Activated B cell treated with CpG ODN at 0.5 μM for 24 hours (primary cell): ENCODE data around the gene CPSF6. TPM values are rescaled to one million over a fixed set of nuclear protein-coding genes. Genes with fewer than 3 reads are reported as not detected.

ENCODE experiments used
- ATAC-seq: fragments of 200-7000 bp; cut with Tn5 transposase; one replicate; pipeline ENCODE4 v1.10.0; 2021; ENCODE audit warnings: low read depth, mild to moderate bottlenecking, moderate library complexity
- CTCF ChIA-PET: fragments of 350-600 bp; sonication (Branson Sonifier 250); formaldehyde crosslinking; loops from one replicate; lab custom pipeline; 2021; ENCODE audit warnings: antibody characterized with exemption; lab: Charles Lee
- POLR2A ChIA-PET: fragments of 350-600 bp; sonication (Branson Sonifier 250); formaldehyde crosslinking; loops from one replicate; lab custom pipeline; 2021; ENCODE audit warnings: antibody characterized with exemption; lab: Charles Lee
- DNase-seq: peaks from one replicate; pipeline ENCODE4 v3.0.0; 2022
- H3K27ac Mint-ChIP-seq: one replicate; pipeline ENCODE4 v1.8.0; 2020; ENCODE audit warnings: mixed read lengths
- H3K27me3 Mint-ChIP-seq: one replicate; pipeline ENCODE4 v1.8.0; 2021; ENCODE audit warnings: mixed read lengths
- H3K36me3 Mint-ChIP-seq: one replicate; pipeline ENCODE4 v1.8.0; 2021; ENCODE audit warnings: low read depth, mixed read lengths
- H3K4me1 Mint-ChIP-seq: one replicate; pipeline ENCODE4 v1.8.0; 2021; ENCODE audit warnings: mixed read lengths
- H3K4me3 Mint-ChIP-seq: one replicate; pipeline ENCODE4 v1.8.0; 2020; ENCODE audit warnings: mild to moderate bottlenecking, mixed read lengths
- H3K9me3 Mint-ChIP-seq: one replicate; pipeline ENCODE4 v1.8.0; 2020; ENCODE audit warnings: mixed read lengths
- intact Hi-C: fragments of 100-400 bp; cut with micrococcal nuclease; formaldehyde crosslinking; loops from one replicate; pipeline ENCODE4 v1.15.1; 2024
- total RNA-seq: library from RNA; stranded (reverse); gene quantifications from 2 replicates; pipeline ENCODE4 v1.2.3, GENCODE V29; 2022
- TF ChIP-seq, protein P1 (sequence below): fragments of 200-600 bp; IDR thresholded peaks from one replicate; pipeline ENCODE4 v1.8.0; 2022; ENCODE audit warnings: antibody characterized with exemption, mild to moderate bottlenecking

The CPSF6 gene
- total RNA-seq, 1 donor from 2014 or later = 104 TPM

DNA sequence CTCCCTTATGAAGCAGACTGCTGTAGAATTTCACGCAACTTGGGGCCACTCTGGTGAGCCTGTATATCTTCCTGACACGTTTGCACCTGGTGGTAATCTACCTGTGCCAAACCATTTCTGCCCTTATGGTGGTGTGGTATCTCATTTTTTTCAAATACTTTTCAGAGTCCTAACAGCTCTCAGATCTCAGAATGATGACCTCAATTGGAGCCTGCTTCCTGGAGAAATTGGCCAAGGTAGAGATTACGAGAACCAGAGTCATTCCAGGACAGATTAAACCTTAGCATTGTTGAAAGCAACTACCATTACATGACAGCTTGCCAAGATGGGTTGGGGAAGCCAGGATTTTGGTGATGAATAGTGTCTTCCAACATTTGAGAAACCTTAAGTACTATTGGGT, 48.2 kb downstream of the CPSF6 start:
- Mint-ChIP-seq H3K27me3 (peaks cover 34% of the 10 kb centered on the region), H3K27ac (no peak overlapping the region), H3K4me1 (peaks cover 17% of the 10 kb centered on the region), H3K9me3 (no peaks in the 10 kb centered on the region), H3K36me3 (no peaks in the 10 kb centered on the region), H3K4me3 (no peak overlapping the region)
- DNase-seq = no peak
- ATAC-seq = no peak
- POLR2A ChIA-PET = no interaction called here
- TF ChIP-seq, protein P1, sequence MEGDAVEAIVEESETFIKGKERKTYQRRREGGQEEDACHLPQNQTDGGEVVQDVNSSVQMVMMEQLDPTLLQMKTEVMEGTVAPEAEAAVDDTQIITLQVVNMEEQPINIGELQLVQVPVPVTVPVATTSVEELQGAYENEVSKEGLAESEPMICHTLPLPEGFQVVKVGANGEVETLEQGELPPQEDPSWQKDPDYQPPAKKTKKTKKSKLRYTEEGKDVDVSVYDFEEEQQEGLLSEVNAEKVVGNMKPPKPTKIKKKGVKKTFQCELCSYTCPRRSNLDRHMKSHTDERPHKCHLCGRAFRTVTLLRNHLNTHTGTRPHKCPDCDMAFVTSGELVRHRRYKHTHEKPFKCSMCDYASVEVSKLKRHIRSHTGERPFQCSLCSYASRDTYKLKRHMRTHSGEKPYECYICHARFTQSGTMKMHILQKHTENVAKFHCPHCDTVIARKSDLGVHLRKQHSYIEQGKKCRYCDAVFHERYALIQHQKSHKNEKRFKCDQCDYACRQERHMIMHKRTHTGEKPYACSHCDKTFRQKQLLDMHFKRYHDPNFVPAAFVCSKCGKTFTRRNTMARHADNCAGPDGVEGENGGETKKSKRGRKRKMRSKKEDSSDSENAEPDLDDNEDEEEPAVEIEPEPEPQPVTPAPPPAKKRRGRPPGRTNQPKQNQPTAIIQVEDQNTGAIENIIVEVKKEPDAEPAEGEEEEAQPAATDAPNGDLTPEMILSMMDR = no peak
- intact Hi-C loops = no loop called here
- CTCF ChIA-PET = interaction anchor here (1.0 kb wide), 1 partner anchor 70 kb away, joined by 3 read pairs; no protein-coding TSS in a partner anchor

DNA sequence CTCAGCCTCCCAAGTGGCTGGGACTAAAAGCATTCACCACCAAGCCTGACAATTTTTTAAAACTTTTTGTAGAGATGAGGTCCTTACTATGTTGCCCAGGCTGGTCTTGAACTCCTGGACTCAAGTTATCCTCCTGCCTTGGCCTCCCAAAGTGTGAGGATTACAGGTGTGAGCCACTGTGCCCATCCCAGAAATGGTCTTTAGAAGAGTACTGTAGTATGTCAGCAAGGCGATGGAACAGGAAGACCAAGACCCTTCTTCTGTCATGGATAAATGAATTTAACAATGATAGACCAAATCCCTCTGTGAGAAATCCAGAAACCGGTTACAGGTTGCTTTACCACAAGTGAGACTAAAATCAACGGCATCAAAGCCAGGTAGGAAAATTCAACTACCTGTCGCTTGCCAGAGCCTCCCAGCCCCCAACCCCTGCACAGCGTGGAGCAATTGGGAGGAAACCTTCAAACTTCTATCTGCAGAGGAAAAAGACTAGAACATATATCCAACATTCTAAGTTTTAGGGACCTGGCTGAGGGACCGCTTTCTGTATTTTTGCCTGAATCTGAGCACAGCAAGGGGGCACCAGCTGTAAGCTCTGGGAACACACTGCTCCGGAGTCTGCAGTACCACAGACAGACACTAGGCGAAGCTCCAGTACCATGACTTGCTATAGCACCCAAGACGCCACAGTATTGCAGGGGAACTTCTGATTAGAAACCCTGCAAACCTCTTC, 51.3 kb downstream of the CPSF6 start:
- TF ChIP-seq, protein P1 = peak; percentile 99
- Mint-ChIP-seq H3K27ac (no peak overlapping the region), H3K9me3 (no peaks in the 10 kb centered on the region), H3K4me3 (no peak overlapping the region), H3K4me1 (peaks cover 2% of the 10 kb centered on the region), H3K36me3 (no peaks in the 10 kb centered on the region), H3K27me3 (peaks cover 45% of the 10 kb centered on the region)
- intact Hi-C loops = loop anchor here (1.0 kb wide), 3 partner anchors 67 to 349 kb away; no protein-coding TSS in a partner anchor
- ChIA-PET POLR2A (interaction anchor here (0.5 to 1.1 kb wide), 4 partner anchors 40 to 280 kb away, joined by 3 to 6 read pairs (median 4); no protein-coding TSS in a partner anchor), CTCF (interaction anchor here (0.7 to 4.9 kb wide), 13 partner anchors 8 to 479 kb away, joined by 3 to 34 read pairs (median 5); no protein-coding TSS in a partner anchor)
- peak; percentile 56 for DNase-seq
- ATAC-seq = peak; percentile 100

DNA sequence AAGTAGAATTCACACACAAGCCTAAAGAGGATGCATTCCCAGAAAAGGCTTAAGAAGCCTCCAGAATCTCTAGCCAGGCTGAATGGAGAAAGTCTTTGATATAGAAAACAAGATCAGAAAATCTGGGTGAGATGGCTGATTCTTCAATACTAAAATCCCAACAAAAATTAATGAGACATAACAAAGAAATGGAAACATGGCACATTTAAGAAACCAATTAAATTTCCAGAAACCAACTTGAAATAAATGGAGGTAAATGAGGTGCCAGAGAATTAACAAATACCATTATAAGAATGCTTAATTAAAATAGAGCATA, 51.9 kb downstream of the CPSF6 start:
- DNase-seq (no peak), ATAC-seq (no peak)
- peaks cover 2% of the 10 kb centered on the region for H3K4me1 Mint-ChIP-seq
- CTCF ChIA-PET = interaction anchor here (0.7 to 4.9 kb wide), 11 partner anchors 8 to 350 kb away, joined by 3 to 34 read pairs (median 6); no protein-coding TSS in a partner anchor
- TF ChIP-seq, protein P1 = no peak
- POLR2A ChIA-PET = interaction anchor here (0.6 to 1.1 kb wide), 3 partner anchors 39 to 280 kb away, joined by 3 to 4 read pairs (median 3); no protein-coding TSS in a partner anchor
- H3K36me3 Mint-ChIP-seq = no peaks in the 10 kb centered on the region
- no peak overlapping the region for H3K4me3 Mint-ChIP-seq
- intact Hi-C loops = loop anchor here (1.0 kb wide), 3 partner anchors 66 to 348 kb away; no protein-coding TSS in a partner anchor
- peaks cover 43% of the 10 kb centered on the region for H3K27me3 Mint-ChIP-seq
- no peak overlapping the region for H3K27ac Mint-ChIP-seq
- no peaks in the 10 kb centered on the region for H3K9me3 Mint-ChIP-seq

DNA sequence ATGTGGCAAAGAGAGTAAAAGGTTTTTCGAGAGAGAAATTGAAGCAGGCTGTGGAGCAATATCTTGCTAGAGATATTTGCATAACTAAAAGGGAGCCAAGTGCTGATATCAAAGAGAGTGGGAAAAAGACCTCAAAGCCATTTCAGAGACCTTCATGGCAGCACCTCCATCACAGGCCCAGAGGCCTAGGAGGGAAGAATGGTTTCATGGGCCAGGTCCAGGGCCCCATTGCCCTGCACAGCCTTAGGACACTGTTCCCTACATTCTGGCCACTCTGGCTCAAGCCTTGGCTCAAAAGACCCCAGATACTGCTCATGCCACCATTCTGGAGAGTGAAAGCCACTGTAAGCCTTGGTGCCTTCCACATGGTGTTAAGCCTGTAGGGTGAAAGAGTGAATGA, 58.8 kb downstream of the CPSF6 start:
- H3K4me3 Mint-ChIP-seq = no peak overlapping the region
- no peaks in the 10 kb centered on the region for H3K36me3 Mint-ChIP-seq
- no peaks in the 10 kb centered on the region for H3K4me1 Mint-ChIP-seq
- peaks cover 8% of the 10 kb centered on the region for H3K27me3 Mint-ChIP-seq
- no peak for DNase-seq
- H3K27ac Mint-ChIP-seq = no peak overlapping the region
- ATAC-seq = no peak
- ChIA-PET POLR2A (no interaction called here), CTCF (no interaction called here)
- intact Hi-C loops = no loop called here
- TF ChIP-seq, protein P1 = no peak
- peaks cover 2% of the 10 kb centered on the region for H3K9me3 Mint-ChIP-seq

DNA sequence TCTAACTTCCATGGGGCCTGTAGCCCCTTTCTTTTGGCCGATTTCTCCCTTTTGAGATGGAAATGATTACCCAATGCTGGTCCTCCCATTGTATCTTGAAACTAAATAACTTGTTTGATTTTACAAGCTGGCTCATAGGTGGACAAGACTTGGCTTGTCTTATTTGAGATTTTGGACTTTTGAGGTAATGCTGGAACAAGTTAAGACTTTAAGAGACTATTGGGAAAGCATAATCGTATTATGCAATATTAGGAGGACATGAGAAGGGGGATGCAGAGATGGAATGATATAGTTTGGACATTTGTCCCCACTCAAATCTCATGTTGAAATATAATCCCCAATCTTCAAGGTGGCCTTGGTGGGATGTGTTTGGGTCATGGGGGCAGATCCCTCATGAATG, 59.6 kb downstream of the CPSF6 start:
- intact Hi-C loops = no loop called here

More for the DNA sequence above, 59.6 kb downstream of the CPSF6 start:
- Mint-ChIP-seq H3K27me3 (peaks cover 7% of the 10 kb centered on the region), H3K36me3 (no peaks in the 10 kb centered on the region), H3K27ac (no peak overlapping the region), H3K4me1 (no peaks in the 10 kb centered on the region), H3K9me3 (peaks cover 2% of the 10 kb centered on the region), H3K4me3 (no peak overlapping the region)
- DNase-seq (no peak), ATAC-seq (no peak)
- TF ChIP-seq, protein P1 = no peak
- ChIA-PET POLR2A (no interaction called here), CTCF (interaction anchor here (0.9 kb wide), 1 partner anchor 8 kb away, joined by 4 read pairs; no protein-coding TSS in a partner anchor)
